Activated naive CD8-positive, alpha-beta T cell treated with anti-CD3 and anti-CD28 coated beads, Interleukin-2, amount 50 U/mL, for 16 hours (primary cell): ENCODE results near the gene SORCS2.

Experiments
- DNase-seq: peaks from one replicate; pipeline ENCODE4 v3.0.0-alpha.2; 2020; ENCODE audit warnings: low read depth, low spot score

Gene SORCS2

GRCh38 chr4:7192252-7193029, at the start of gene SORCS2:
Gene SORCS2, plus strand, starts transcription at chr4:7192538.
- no peak for DNase-seq

- no peak for DNase-seq
These were observed 47.7 kb upstream of the SORCS2 start for GRCh38 chr4:7144374-7145290.

GRCh38 chr4:7145291-7145934, 46.9 kb upstream of the SORCS2 start:
- no peak for DNase-seq

GRCh38 chr4:7146059-7146785, 46.1 kb upstream of the SORCS2 start:
- DNase-seq, result no peak

GRCh38 chr4:7146786-7147115, 45.6 kb upstream of the SORCS2 start:
- no peak for DNase-seq

- DNase-seq, result no peak
These were observed 45.1 kb upstream of the SORCS2 start for GRCh38 chr4:7147261-7147660.

GRCh38 chr4:7147661-7148310, 44.6 kb upstream of the SORCS2 start:
- DNase-seq, result no peak

GRCh38 chr4:7148337-7148736, 44.0 kb upstream of the SORCS2 start:
- DNase-seq, result no peak

- DNase-seq, result no peak
These were observed 42.2 kb upstream of the SORCS2 start for GRCh38 chr4:7150036-7150635.

- no peak for DNase-seq
These were observed 40.6 kb upstream of the SORCS2 start for GRCh38 chr4:7151668-7152227.

GRCh38 chr4:7153711-7154110, 38.6 kb upstream of the SORCS2 start:
- DNase-seq, result no peak

- no peak for DNase-seq
These were observed 37.9 kb upstream of the SORCS2 start for GRCh38 chr4:7154351-7154981.

GRCh38 chr4:7155590-7156071, 36.7 kb upstream of the SORCS2 start:
- DNase-seq, result no peak

GRCh38 chr4:7156328-7156727, 36.0 kb upstream of the SORCS2 start:
- no peak for DNase-seq

GRCh38 chr4:7156761-7157488, 35.4 kb upstream of the SORCS2 start:
- DNase-seq, result no peak

GRCh38 chr4:7157666-7158065, 34.7 kb upstream of the SORCS2 start:
- DNase-seq, result no peak

- no peak for DNase-seq
These were observed 34.1 kb upstream of the SORCS2 start for GRCh38 chr4:7158081-7158750.

GRCh38 chr4:7158991-7159390, 33.3 kb upstream of the SORCS2 start:
- no peak for DNase-seq

GRCh38 chr4:7159923-7160322, 32.4 kb upstream of the SORCS2 start:
- no peak for DNase-seq
